Loucy (cell line): ENCODE data around the gene EIF2S2.

Source experiments
- H2AFZ ChIP-seq: fragments of 200-600 bp; sonication (generic); 2 replicates; pipeline ENCODE4 v1.6.0; 2016; ENCODE audit warnings: antibody characterized with exemption, mild to moderate bottlenecking, low read length, moderate library complexity
- H3F3A ChIP-seq: fragments of 200-600 bp; 2 replicates; pipeline ENCODE4 v1.6.0; 2016; ENCODE audit warnings: antibody characterized with exemption, low read depth, mild to moderate bottlenecking
- H3K27me3 ChIP-seq: fragments of 200-600 bp; sonication (generic); 2 replicates; pipeline ENCODE4 v1.6.1; 2014; ENCODE audit warnings: low read length, mild to moderate bottlenecking; ENCODE audit not compliant: insufficient read depth, poor library complexity, severe bottlenecking
- H3K36me3 ChIP-seq: fragments of 200-600 bp; sonication (generic); 2 replicates; pipeline ENCODE4 v1.6.1; 2016; ENCODE audit warnings: low read length; ENCODE audit not compliant: insufficient read depth
- H3K4me1 ChIP-seq: fragments of 200-600 bp; sonication (generic); 2 replicates; pipeline ENCODE4 v1.5.1; 2014; ENCODE audit warnings: low read length, mild to moderate bottlenecking; ENCODE audit not compliant: insufficient read depth, poor library complexity, severe bottlenecking
- H3K4me2 ChIP-seq: fragments of 200-600 bp; sonication (generic); 2 replicates; pipeline ENCODE4 v1.6.0; 2014; ENCODE audit warnings: antibody characterized with exemption, low read length, low read depth, mild to moderate bottlenecking; ENCODE audit not compliant: poor library complexity, severe bottlenecking
- H3K4me3 ChIP-seq: fragments of 200-600 bp; sonication (generic); 2 replicates; pipeline ENCODE4 v1.5.1; 2014; ENCODE audit warnings: low read length, mild to moderate bottlenecking, mixed read lengths; ENCODE audit not compliant: poor library complexity, severe bottlenecking
- H3K79me2 ChIP-seq: fragments of 200-600 bp; sonication (generic); 2 replicates; pipeline ENCODE4 v1.6.1; 2014; ENCODE audit warnings: low read length; ENCODE audit not compliant: insufficient read depth
- H3K9ac ChIP-seq: fragments of 200-600 bp; sonication (generic); 2 replicates; pipeline ENCODE4 v1.6.0; 2014; ENCODE audit warnings: mild to moderate bottlenecking, low read depth, low read length, moderate library complexity; ENCODE audit not compliant: poor library complexity, severe bottlenecking
- H3K9me2 ChIP-seq: fragments of 200-600 bp; sonication (generic); replicated peaks from 2 replicates; pipeline ENCODE4 v1.6.1; 2016; ENCODE audit warnings: low read depth, low read length, mixed read lengths
- H3K9me3 ChIP-seq: fragments of 200-600 bp; sonication (generic); 2 replicates; pipeline ENCODE4 v1.6.1; 2014; ENCODE audit warnings: mild to moderate bottlenecking, antibody characterized with exemption, low read length, low read depth; ENCODE audit not compliant: insufficient read depth
- H4K20me1 ChIP-seq: fragments of 200-600 bp; sonication (generic); 2 replicates; pipeline ENCODE4 v1.6.0; 2014; ENCODE audit warnings: antibody characterized with exemption, low read length, mild to moderate bottlenecking; ENCODE audit not compliant: insufficient read depth, poor library complexity, severe bottlenecking
- EZH2phosphoT487 ChIP-seq: fragments of 200-600 bp; IDR thresholded peaks from 2 replicates; pipeline ENCODE4 v1.6.1; 2018; ENCODE audit warnings: antibody characterized with exemption, mild to moderate bottlenecking, moderate library complexity, borderline replicate concordance
- TF ChIP-seq, protein P1 (sequence below): fragments of 200-600 bp; sonication (generic); conservative IDR thresholded peaks from 2 replicates; pipeline ENCODE4 v1.5.1; 2014; ENCODE audit warnings: mild to moderate bottlenecking, antibody characterized with exemption, low read length

EIF2S2 gene

DNA sequence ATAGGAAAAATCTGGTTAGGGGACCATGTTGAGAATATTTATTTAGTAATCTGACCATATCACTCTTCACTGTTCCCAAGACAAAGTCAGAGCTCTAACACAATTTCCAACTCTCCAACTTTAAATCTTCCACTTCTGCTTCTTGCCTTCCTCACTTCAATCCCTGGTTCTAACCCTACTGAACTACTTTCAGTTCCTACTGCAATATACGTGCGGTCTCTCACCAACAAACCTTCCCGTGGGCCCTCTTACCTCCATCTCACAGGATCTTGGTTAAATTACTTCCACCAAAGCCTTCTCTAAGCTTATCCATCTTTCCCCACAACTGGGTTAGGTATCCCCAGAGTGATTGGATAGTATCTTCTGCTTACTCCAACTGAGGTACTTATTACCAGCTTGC is 8.0 kb downstream of the EIF2S2 start:
- H3F3A ChIP-seq = no peaks in the 10 kb centered on the region
- no peak overlapping the region for H2AFZ ChIP-seq
- peaks cover 64% of the 10 kb centered on the region for H3K36me3 ChIP-seq
- no peak overlapping the region for H3K9ac ChIP-seq
- peak overlapping the region; percentile 99 for H3K4me2 ChIP-seq
- H3K4me1 ChIP-seq = peaks cover 38% of the 10 kb centered on the region
- H4K20me1 ChIP-seq = peaks cover 76% of the 10 kb centered on the region
- no peak overlapping the region for H3K4me3 ChIP-seq
- peaks cover 89% of the 10 kb centered on the region for H3K79me2 ChIP-seq
- H3K27me3 ChIP-seq = no peaks in the 10 kb centered on the region
- no peaks in the 10 kb centered on the region for H3K9me3 ChIP-seq
- no peak for TF ChIP-seq EZH2phosphoT487
- TF ChIP-seq, protein P1, sequence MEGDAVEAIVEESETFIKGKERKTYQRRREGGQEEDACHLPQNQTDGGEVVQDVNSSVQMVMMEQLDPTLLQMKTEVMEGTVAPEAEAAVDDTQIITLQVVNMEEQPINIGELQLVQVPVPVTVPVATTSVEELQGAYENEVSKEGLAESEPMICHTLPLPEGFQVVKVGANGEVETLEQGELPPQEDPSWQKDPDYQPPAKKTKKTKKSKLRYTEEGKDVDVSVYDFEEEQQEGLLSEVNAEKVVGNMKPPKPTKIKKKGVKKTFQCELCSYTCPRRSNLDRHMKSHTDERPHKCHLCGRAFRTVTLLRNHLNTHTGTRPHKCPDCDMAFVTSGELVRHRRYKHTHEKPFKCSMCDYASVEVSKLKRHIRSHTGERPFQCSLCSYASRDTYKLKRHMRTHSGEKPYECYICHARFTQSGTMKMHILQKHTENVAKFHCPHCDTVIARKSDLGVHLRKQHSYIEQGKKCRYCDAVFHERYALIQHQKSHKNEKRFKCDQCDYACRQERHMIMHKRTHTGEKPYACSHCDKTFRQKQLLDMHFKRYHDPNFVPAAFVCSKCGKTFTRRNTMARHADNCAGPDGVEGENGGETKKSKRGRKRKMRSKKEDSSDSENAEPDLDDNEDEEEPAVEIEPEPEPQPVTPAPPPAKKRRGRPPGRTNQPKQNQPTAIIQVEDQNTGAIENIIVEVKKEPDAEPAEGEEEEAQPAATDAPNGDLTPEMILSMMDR = no peak
- no peaks in the 10 kb centered on the region for H3K9me2 ChIP-seq

DNA sequence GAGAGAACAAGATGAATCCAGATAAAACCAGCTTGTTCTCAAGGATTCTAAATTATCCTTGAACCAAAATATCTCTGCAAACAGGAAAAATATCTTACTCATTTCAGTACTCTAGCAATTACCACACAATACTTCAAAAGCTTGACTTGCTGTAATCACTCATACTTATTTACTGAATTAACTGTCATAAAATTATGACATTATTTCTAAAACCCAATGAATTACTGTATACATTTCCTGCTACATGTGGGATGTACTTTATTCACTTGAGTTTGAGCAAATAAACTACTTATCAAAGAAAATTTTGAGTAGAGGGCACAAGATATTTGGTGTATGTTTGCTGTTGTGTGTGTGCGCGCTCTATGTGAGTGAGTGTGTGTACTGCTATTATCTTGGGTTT is 9.7 kb downstream of the EIF2S2 start:
- H3K36me3 ChIP-seq = peaks cover 80% of the 10 kb centered on the region
- peaks cover 21% of the 10 kb centered on the region for H3K4me1 ChIP-seq

DNA sequence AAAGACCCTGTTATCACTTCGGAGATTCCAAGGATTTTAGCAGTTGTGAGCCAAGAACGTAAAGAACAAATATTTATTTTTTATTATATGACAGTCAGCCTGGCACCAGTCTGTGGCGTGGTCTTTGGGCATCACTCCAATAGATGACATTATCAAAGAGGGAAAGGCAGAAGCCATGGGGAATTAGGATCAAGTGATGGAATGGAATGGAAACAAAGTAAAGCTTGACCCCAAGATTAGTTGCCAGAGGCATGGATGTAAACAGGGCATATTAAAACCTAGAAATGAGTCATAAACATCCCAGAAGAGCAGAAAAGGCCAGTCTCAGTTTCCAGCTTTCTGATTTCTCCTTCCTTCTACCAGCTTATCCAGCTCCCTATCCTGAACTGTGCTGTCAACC is 11.5 kb downstream of the EIF2S2 start:
- no peak for TF ChIP-seq EZH2phosphoT487
- TF ChIP-seq, protein P1 = no peak
- no peak overlapping the region for H3K4me3 ChIP-seq
- no peaks in the 10 kb centered on the region for H3K9me3 ChIP-seq
- no peaks in the 10 kb centered on the region for H3K9me2 ChIP-seq
- no peaks in the 10 kb centered on the region for H3K27me3 ChIP-seq
- H3K79me2 ChIP-seq = peaks cover 59% of the 10 kb centered on the region
- H4K20me1 ChIP-seq = peaks cover 50% of the 10 kb centered on the region
- peaks cover 97% of the 10 kb centered on the region for H3K36me3 ChIP-seq
- H3K9ac ChIP-seq = no peak overlapping the region
- H3K4me1 ChIP-seq = peaks cover 5% of the 10 kb centered on the region
- no peak overlapping the region for H3K4me2 ChIP-seq
- H2AFZ ChIP-seq = no peak overlapping the region
- H3F3A ChIP-seq = no peaks in the 10 kb centered on the region

More for the DNA sequence above, 9.7 kb downstream of the EIF2S2 start:
- no peaks in the 10 kb centered on the region for H3K9me2 ChIP-seq
- peaks cover 64% of the 10 kb centered on the region for H4K20me1 ChIP-seq
- no peak overlapping the region for H3K4me3 ChIP-seq
- TF ChIP-seq, protein P1 = no peak
- no peak for TF ChIP-seq EZH2phosphoT487
- H3K79me2 ChIP-seq = peaks cover 76% of the 10 kb centered on the region
- H3F3A ChIP-seq = no peaks in the 10 kb centered on the region
- no peaks in the 10 kb centered on the region for H3K9me3 ChIP-seq
- no peaks in the 10 kb centered on the region for H3K27me3 ChIP-seq
- H3K4me2 ChIP-seq = no peak overlapping the region
- no peak overlapping the region for H3K9ac ChIP-seq
- H2AFZ ChIP-seq = no peak overlapping the region
